Hematopoietic multipotent progenitor cell treated with erythropoietin and hydrocortisone succinate and interleukin-3 and kit ligand, for 6 days (in vitro differentiated cells): ENCODE measurements around the gene CCDC73.
"Not testable (repeated sequence)": the region's sequence is repeated elsewhere in the genome, so short reads cannot be mapped to it uniquely, and the experiment has no call there.

ENCODE experiments used
- DNase-seq: peaks from one replicate; pipeline ENCODE4 v3.0.0-alpha.2; 2015

CCDC73 gene

DNA sequence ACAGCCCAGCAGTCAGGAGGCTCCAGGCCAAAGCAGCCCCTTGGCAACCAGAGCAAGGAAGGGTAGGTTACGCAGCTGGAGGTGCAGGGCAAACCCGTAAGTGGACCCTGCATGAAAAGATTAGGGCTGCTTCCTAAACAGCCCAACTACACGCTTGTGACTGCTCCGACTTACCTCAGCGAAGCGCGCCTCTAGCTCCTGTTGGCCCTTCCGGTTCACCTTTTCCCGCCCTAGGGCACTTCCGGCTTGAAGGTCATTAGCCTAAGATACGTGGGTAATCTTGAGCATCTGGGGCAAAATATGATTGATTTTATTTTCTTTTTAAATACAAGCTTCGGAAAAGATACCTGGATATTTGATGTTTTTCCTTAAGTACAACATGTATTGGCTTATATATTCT, at the start of gene CCDC73:
Gene CCDC73 (minus strand): TSS at position 224 of the 400 bp plus-strand sequence. CDS start 34,419 bp downstream, outside the sequence.
- no peak for DNase-seq

DNA sequence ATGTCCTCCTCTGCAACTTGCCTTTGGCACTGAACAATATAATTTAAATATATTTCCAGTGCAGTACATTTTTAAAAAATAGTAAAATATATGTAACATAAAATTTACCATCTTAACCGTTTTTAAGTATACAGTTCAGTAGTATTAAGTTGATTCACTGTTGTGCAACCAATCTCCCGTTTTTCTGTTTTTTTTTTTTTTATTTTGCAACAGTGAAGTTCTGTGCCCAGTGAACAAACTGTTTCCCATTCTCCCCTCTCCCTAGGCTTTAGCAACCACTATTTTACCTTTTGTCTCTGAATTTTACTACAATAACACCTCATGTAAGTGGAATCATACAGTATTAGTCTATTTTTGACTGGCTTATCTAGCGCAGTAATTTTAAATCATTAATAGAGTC, 49.1 kb upstream of the CCDC73 start:
- no peak for DNase-seq

DNA sequence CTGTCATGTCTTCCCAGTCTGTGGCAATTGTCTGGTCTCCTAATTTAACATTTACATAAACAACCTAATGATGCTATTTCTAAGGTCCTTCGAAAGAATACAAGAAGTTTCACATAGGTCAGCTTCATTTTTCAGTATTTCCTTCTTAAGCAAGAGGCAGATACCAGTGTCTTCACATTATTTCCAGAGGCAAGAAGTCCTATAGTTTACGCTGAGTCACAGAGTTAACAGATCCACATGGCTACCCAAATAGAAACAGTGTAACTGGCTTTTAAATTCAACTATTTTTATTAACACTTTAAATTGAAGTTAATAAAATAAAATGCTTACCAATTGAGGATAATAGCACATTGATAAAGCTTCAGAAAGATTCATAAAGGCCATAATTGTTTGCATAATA, 46.1 kb upstream of the CCDC73 start:
- DNase-seq = no peak

DNA sequence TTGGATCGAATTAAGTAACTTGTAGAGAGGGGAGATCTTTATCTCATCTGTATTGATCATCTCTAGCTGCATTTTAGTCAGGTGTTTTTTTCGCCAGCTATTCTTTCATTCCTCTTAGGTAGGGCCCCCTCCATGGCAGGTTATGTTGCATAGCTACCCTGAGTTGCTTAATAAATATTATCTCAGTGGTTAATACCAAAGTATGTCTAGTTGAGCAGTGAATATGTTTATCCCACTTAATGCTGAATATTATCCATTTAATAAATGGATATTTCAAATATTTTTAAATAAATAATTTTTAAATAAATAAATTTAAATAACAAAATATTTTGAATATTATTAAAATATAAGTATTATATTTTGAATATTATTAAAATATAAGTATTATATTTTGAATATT, 44.8 kb upstream of the CCDC73 start:
- DNase-seq = no peak

DNA sequence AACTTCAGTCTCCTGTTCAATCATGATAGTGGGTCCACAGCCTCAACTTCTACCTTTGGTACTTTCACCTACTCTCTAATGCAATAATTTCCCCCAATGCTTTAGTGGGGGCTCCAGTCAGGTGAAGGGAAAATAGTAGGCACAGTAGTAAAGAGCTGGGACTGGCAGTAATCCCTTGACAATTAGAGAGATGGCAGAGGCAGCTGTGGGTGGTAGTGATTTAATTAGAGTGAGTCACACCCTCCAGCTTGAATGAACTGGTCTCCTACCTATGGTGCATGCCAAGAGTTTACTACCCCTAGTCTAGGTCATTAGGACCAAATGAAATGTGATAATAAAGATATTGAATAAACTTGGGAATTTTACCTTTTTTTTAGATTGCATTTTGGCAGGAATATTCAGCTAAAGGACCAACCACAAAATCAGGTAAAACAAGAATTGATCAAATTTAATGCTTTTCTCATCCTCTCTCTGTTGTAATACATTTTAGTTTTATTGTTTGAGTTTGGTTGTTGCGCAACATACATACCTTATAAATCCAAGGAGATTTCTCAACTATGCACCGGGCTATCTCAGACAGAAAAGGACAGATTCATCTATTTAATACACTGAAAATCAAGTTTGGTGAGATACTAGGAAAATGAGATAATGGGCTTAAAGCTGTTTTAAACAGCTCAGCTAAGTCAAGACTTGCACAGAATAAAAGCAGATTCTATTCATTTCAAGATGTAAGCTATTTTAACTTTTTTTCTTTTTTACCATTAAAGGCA, 44.2 kb upstream of the CCDC73 start:
- DNase-seq = no peak

DNA sequence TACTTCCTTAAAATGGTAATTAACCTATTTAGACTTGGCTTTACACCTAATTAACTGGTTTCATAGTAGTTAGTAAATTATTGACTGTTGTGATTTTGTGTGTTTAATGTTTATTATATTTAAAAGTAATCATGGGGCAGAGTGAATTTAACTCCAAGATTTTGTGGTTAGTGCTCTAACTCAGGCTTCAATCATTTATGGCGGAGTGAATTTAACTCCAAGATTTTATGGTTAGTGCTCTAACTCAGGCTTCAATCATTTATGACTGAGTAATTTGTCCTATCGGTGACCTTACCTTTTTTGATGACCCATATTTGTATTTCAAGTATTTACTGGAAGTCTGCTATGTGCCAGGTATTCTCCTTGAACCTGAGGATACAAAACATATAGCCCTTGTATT, 42.5 kb upstream of the CCDC73 start:
- DNase-seq = no peak

DNA sequence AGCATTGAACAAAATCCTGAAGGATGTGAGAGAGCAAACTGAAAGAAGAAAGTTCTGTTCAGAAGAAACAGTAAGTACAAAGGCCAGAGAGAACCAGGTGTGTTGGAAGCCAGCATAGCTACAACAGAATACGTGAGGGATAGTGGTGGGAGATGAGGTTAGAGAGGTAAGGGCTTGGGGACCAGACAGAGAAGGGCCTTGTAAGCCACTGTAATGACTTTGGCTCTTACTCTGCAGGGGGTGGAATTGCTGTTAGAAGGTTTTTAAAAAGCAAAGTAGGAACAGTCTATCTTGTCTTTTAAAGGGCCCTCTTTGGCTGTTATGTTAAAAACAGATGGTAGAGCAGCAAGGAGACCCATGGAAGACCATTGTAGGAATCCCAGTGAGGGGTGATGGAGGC, 39.5 kb upstream of the CCDC73 start:
- no peak for DNase-seq

DNA sequence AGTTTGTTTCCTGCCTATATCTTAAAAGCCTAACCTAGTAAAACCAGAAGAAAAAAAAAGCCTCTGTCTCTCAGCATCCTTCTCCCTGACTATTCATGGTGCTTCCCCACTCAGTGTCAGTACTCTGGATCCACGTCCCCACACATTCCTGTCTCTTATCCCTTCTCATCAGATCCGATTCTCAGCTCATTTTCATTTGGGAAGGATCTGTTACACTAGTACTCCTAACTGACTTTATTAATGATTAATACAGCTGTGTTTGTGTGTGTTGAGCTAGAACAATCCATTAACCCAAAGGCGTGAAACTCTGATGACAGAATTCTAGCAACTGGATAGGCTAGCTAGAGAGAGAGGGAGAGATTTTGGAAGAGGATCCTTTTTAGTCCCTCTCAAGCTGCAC, 36.8 kb upstream of the CCDC73 start:
- no peak for DNase-seq

DNA sequence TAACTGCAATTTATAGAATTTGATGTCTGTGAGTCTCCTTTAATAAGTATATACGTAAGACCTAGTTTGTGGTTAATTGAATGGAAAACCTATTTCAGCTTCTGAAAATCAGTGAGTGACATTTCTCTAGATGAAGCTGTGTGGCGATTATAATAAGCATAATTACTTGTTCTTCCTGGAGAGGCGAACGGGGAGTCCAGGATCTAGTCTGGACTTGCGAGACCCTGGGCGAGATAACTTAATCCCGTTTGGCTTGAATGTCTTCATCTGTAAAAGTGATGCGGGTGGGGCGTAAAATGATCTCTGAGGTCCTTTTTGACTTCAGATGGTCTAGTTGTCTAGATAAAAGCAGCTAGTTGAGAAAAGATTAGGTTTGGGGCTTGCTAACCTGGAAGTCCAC, 36.3 kb upstream of the CCDC73 start:
- no peak for DNase-seq

DNA sequence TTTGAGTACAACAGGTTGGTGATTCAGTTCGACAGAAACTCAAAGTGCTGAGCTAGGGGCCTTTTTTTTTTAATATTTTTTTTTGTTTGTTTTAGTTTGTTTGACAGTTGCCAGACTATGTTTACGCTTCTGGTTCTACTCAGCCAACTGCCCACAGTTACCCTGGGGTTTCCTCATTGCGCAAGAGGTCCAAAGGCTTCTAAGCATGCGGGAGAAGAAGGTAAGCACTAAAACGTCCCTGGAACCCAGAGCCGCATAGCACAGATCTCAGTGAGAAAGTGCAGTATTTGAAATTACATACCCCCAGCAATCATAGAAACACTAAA, 35.9 kb upstream of the CCDC73 start:
- DNase-seq = peak; percentile 69

DNA sequence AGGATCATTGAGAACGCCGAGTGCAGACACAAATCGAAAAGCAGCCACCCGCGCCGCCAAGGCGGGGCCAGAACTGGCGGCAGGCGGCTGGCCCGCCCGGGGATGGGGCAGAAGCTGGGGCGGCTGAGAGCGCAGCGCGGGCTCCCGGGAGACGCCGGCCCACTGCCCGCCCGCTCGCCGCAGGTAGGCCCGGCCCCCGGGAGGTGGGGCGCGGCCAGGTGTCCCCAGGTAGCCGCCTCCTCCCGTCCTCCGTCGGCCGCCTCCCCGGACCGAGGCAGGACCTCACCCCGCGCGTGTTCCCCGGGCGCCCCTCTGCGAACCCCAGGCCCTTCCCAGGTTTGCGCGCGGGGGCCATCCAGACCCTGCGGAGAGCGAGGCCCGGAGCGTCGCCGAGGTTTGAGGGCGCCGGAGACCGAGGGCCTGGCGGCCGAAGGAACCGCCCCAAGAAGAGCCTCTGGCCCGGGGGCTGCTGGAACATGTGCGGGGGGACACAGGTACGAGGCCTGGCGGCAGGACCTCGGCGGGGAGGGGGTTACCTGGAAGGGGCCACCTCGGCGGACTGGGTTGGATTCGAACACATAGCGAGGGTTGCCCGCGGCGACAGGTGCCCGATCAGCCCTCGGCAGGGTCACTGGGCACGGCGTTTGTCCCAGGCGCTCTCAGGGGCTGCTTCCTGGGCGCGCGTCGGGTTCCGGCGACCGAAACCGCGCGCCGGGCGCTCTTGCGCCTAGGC, 35.4 kb upstream of the CCDC73 start, which contains the start of gene PRRG4:
Gene PRRG4 (plus strand): TSS at position 248 of the 733 bp plus-strand sequence. CDS start 603 bp downstream, outside the sequence.
- DNase-seq = peak; percentile 86

DNA sequence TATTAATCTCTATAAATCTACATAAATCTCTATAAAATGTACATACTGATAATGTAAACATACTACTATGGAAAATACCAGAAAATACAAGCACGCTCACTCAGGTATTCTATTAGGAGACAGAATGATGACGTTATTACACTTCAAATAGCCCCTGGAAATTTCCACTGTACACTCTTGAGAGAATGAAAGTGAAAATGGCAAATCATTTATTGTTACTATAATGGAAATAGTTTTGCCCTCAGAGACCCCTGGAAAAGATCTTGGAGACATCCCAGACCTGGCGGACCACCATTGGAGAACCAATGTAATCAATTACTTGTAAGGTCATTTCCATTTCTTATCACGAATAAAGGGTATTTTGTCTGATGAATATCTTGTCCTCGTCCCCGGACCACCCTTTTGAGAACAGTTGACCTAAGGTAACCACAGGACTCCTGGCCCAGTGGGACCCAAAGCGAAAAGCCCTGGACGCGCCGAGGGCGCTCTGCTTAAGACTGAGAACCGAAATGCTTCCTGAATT, 34.8 kb upstream of the CCDC73 start:
- peak; percentile 51 for DNase-seq

DNA sequence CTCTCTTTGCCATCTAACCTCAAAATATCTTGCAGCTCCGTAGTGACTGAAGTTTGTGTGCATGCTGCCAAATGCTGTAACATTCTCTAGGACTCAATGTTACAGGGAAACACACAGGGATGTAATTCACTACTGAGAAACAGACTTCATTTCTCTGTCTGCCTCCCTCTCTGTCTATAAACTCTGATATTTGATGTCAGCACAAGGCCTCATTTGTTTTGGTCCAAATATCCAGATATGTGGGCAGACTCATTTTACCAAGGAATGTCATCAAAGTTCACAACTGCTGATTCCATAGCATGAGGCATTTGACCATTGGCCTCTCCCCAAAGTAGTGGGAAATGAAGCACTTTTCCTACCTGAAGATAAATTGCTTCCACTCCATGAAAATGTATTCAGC, 32.8 kb upstream of the CCDC73 start:
- no peak for DNase-seq

DNA sequence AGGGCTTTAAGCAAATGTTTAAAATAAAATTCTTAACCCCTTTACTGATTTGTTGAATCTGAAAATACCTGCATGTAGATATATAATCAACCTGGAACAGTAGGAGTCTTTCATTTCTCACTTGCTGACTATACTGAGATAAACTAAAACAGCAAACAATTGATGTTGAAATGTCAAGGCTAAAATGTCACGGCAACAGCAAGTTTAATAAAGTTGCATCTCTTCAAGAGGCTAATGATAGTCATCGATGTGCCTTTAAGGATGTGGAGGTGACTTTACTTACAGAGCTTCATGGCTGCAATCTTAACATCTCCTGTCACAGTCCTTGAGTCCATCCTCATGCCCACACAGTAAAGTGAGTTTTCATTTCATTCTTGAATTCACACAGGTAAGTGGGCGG, 31.7 kb upstream of the CCDC73 start:
- no peak for DNase-seq

DNA sequence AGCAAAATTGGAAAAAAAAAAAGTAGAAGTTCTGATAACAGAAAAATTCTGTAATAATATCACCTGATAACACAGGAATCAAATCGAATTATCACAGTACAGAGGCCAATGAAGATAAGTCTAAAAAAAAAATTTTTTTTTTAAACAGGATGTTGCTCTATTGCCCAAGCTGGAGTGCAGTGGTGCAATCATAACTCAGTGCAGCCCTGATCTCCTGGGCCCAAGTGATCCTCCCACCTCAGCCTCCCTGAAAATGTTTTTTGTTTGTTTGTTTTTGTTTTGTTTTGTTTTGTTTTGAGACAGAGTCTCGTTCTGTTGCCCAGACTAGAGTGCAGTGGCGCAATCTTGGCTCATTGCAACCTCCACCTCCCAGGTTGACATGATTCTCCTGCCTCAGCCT, 29.2 kb upstream of the CCDC73 start:
- DNase-seq = not testable (repeated sequence)

DNA sequence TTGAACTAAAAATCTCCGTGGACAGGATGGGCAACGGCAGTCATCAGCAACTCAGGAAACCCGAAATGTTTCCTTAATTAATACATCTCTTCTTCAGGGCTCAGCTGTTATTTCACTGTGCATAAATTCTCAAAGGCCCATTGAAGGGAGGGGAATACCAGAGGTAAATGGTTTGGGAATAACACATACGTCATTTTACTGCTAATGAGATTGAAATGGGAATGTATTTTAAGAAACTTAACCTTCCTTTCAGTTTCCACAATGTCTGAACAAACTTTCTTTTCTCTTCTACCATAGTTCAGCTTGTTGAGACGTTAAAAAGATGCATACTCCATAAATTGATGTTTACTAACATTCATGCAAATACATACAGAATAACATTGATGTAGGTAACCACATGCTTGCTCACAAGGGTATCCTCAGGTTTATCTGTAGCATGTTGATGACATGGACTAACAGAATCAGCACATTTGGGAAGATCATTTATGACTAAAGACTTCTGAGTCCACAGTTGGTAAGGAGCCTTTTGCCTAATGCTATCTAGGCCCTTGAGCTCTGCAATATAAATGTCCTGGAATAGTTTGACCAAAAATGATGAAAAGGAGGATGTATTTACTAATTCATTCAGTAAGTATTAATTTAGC, 27.6 kb upstream of the CCDC73 start:
- no peak for DNase-seq

DNA sequence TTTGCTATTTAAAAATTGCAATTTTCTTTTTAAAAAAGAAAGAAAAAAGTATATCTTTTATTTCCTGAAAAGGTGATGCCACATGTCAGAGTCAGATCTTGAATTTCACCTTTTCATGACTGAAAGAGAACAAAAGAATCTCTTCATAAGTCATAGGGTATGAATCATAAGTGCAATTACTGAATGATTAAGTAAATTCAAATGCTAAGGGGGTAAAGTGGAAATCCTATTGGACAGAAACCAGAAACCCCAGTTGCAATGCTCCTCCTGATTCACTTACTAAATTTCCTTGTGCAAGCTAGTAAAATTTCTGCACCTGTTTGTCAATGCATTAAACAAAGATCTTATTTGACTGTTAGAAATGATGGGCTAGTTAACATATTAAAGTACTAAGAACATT, 27.1 kb upstream of the CCDC73 start:
- no peak for DNase-seq

DNA sequence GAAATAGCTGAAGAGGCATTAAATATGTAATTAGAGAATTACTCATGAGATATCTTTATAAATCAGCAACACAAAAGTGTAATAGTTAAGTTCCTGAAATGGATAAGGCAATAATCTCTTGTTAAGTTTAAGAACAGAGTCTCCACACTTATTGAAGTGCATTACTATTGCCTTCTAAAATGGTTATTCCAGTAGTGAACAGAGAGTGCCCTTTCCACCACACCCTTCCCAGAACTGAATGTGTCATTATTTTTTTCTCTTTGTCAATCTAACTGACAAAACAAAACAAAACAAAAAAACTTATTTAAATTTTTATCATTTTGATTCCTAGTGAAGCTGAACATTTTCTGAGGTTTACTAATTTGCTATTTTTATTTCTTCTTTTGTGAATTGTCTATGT, 26.0 kb upstream of the CCDC73 start:
- peak; percentile 31 for DNase-seq

DNA sequence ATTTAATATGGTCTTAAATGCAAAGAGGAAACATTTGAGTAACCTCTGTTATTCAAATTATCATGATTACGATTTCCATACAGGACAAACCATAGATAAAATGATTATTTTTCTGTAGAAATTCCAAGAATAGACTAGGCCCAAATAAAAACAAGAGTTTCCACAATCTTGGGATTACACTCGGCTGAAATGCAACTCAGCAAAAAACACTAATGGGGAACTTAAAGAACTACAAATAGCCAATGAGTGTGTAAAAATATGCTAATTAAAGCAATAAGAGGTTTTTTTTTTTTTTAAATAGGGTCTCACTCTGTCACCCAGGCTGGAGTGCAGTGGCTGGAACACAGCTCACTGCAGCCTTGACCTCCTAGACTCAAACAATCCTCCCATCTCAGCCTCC, 24.7 kb upstream of the CCDC73 start:
- no peak for DNase-seq

DNA sequence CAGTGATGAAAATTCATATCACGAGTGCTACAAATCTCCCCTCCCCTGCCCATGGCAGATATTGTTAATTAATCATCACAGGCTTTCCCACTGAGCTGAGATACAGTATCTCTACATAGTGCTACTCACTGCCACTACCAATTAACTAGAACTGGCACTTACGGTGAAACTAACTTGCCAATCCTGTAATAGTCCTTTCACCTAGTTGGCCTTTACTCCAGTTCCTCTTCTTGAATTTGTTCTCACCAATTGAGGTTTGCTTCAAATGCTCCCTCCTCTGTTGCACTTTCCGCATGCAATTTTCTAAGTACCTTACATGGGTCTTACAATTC, 23.4 kb upstream of the CCDC73 start:
- no peak for DNase-seq

DNA sequence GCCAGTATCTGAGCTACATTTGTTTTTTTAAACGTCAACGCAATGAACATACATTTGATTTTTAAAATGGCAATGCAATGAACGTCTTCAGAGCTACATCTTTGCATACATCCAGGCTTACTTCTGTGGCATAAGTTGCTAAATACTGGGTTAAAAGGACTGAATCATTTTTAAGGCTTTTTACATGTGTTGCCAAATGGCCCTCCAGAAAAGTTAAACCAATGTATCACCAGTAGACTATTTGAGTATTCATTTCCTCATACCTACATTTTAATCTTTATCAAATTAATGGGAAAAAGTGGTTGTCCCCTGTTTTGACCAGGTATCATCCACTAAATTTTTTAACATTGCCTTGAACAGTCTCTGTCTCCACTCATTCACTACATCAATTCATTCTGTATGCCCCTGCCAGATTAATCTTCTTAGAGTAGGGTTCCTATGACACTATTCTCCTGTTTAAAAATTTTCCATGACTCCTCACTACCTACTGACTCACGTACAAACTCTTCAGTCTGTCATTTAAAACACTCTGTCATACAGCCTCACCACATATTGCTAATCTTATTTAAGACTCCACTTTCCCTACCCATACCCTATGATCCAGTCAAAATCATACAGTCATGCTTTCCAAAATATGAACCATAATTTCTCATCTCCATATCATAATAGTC, 22.9 kb upstream of the CCDC73 start:
- no peak for DNase-seq

DNA sequence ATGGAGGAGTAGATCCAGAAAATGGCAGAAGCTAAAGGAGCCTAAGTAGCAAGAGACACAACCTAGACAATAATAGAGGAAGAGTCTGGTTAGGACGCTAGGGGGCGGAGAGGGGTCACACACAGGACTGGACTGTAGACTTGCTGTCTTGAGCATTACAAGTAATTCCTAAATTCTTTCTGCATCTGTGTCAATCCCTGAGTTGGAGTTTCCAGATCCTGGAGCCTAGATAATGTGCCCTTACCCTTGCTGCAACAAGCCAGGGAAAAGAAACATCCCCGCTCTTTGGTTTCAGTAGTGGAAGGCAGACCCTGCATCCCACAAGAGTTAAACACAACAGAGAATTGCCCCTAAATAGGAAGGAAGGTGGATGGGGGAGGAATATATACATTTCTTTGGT, 14.9 kb upstream of the CCDC73 start:
- DNase-seq = peak; percentile 88

DNA sequence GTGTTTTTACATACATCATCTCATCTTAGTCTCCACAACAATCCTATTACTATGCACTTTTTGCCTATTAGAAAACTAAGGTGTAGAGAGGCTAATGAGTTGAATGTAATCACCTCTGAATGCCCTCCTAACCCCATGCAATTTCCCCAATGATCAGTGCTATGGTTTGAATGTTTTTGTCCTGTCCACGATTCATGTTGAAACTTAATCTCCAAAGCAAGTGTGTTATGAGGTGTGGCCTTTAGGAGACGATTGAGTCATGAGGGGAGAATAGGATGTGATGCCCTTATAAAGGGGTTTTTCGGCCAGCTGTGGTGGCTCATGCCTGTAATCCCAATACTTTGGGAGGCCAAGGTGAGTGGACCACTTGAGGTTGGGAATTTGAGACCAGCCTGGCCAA, 2.0 kb upstream of the CCDC73 start:
- no peak for DNase-seq
